Measurements from ENCODE around the gene ZNF205. TPM values are rescaled to one million over a fixed set of nuclear protein-coding genes. Genes with fewer than 3 reads are reported as not detected.

The ZNF205 gene
- total and polyA plus RNA-seq, 2 of the 13 experiments (the other 11 are each of a cell fraction or from before 2014, with no cell fraction given), result 5.8 to 10.2 TPM

DNA sequence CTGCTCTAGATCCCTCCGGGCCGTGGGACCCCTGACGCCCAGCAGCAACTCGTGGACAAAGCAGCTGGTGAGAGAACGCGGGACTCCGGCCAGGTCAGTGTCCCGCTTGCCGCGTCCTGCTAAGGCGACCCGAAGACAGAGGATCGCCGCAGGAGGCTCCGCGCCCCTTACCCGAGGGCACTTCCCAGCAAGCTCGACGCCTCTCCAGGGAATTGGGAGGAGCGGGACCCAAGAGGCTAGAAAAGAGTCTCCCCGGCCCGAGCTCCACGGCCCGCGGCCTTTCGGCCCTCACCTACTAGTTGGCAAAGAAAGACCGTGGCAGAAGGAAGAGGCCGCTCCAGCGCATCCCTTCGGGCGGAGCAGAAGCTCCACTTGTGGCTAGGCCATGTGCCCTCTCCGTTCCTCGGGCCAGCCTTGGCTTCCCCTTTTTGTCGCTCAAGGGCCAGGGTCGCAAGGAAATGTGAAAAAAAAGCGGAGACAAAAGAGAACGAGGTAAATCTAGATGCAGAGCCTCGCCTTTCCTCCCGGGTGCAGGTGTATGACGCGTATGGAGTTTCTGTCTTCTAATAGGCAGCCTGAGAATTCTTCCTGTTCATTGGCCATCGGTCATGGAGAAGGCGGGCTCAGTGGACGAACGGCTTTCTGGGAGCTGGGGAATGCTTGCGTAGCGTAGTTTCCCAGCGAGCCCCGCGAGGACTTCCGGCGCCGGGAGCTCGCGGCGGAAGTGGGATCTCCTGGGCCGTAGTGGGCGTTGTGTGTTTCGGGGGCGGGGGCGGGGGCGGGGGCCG lies 22.1 kb downstream of the ZNF205 start, which contains the start of gene ZNF213 (continued):
- TF ChIP-seq POGZ (CRISPR knock-in tag; IDR thresholded peaks at IDR 0.05), result peak; percentile 49
- TF ChIP-seq CREB3 (CRISPR knock-in tag; IDR thresholded peaks at IDR 0.05), result peak; percentile 68; the same call in 1 of the 2 replicates
- TF ChIP-seq, protein P1, sequence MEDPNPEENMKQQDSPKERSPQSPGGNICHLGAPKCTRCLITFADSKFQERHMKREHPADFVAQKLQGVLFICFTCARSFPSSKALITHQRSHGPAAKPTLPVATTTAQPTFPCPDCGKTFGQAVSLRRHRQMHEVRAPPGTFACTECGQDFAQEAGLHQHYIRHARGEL (CRISPR knock-in tag; IDR thresholded peaks at IDR 0.05), result no peak
- TF ChIP-seq NFYC (CRISPR knock-in tag; IDR thresholded peaks at IDR 0.05), result peak; percentile 89
- peak; percentile 94 for TF ChIP-seq GATAD1 (CRISPR knock-in tag; IDR thresholded peaks at IDR 0.05)
- TF ChIP-seq NPAS2 (CRISPR knock-in tag; IDR thresholded peaks at IDR 0.05; ENCODE audit: borderline replicate concordance), result no peak
- TF ChIP-seq E2F1 (CRISPR knock-in tag; IDR thresholded peaks at IDR 0.05), result no peak
- no peak for TF ChIP-seq TAF15 (IDR thresholded peaks at IDR 0.05; ENCODE audit: low read depth, low read length, poor library complexity, severe bottlenecking)
- TF ChIP-seq PRMT3 (CRISPR knock-in tag; IDR thresholded peaks at IDR 0.05; ENCODE audit: borderline replicate concordance, low read depth), result no peak
- 0 out of 2 replicates have a peak, but pooled peaks have one; percentile 17 for TF ChIP-seq FOXK1 (CRISPR knock-in tag; IDR thresholded peaks at IDR 0.05; ENCODE audit: borderline replicate concordance, low read depth)
- peak; percentile 62; the same call in 1 of the 2 replicates for TF ChIP-seq NKX3-1 (CRISPR knock-in tag; IDR thresholded peaks at IDR 0.05)
- TF ChIP-seq SOX6 (IDR thresholded peaks at IDR 0.05), result no peak
- peak; percentile 19; the same call in 1 of the 2 replicates for TF ChIP-seq SOX6 (CRISPR knock-in tag; IDR thresholded peaks at IDR 0.05)
- no peak for TF ChIP-seq SIX4 (CRISPR knock-in tag; IDR thresholded peaks at IDR 0.05)
- peak; percentile 62; the same call in 1 of the 2 replicates for TF ChIP-seq TAF1 (CRISPR knock-in tag; IDR thresholded peaks at IDR 0.05)
- TF ChIP-seq BCLAF1 (IDR thresholded peaks at IDR 0.05), result no peak
- TF ChIP-seq, protein P2, sequence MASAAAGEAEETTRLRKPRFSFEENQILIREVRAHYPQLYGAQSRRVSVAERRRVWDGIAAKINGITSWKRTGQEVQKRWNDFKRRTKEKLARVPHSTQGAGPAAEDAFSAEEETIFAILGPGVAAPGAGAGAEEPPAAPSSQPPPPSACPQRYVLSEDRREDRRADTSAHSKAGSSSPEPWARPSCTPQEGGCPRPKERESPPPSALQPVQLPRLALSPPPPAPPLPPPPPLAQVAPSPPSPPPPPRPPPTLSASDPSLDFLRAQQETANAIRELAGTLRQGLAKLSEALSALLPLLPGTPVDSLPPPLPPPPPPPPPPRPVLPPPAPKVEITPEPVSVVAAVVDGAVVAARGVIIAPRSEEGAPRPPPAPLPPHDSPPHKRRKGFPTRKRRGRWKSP (CRISPR knock-in tag; IDR thresholded peaks at IDR 0.05), result no peak
- TF ChIP-seq HNRNPH1 (optimal IDR thresholded peaks at IDR 0.05; ENCODE audit: low read depth, low read length), result no peak
- no peak for TF ChIP-seq MBNL3 (CRISPR knock-in tag; conservative IDR thresholded peaks at IDR 0.05)
- TF ChIP-seq, protein P3, sequence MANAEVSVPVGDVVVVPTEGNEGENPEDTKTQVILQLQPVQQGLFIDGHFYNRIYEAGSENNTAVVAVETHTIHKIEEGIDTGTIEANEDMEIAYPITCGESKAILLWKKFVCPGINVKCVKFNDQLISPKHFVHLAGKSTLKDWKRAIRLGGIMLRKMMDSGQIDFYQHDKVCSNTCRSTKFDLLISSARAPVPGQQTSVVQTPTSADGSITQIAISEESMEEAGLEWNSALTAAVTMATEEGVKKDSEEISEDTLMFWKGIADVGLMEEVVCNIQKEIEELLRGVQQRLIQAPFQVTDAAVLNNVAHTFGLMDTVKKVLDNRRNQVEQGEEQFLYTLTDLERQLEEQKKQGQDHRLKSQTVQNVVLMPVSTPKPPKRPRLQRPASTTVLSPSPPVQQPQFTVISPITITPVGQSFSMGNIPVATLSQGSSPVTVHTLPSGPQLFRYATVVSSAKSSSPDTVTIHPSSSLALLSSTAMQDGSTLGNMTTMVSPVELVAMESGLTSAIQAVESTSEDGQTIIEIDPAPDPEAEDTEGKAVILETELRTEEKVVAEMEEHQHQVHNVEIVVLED (CRISPR knock-in tag; IDR thresholded peaks at IDR 0.05; ENCODE audit: borderline replicate concordance), result peak; percentile 81

Data from HepG2 (cell line).